T-cell (primary cell): ENCODE results near the gene SEMA3D. TPM values are rescaled to one million over a fixed set of nuclear protein-coding genes. Genes with fewer than 3 reads are reported as not detected.

Experiments
- ATAC-seq, 4 experiments: fragments of 200-7000 bp in 3 of 4; fragments of 150-1000 bp in 1 of 4; cut with Tn5 transposase; replicated peaks in 1 of 4; 1 replicate in 3 of 4; 2 replicates in 1 of 4; pipeline ENCODE4 v1.10.0; 2021; ENCODE audit warnings: moderate library complexity in 3 of 4, mild to moderate bottlenecking in 2 of 4, moderate number of reproducible peaks in 1 of 4
- CTCF ChIA-PET, 2 donors: fragments of 300-600 bp; sonication (Branson Sonifier 250); formaldehyde crosslinking; loops; one replicate each; lab custom pipeline; 2022; ENCODE audit warnings: antibody characterized with exemption in 2 of 2; lab: Charles Lee
- POLR2A ChIA-PET, 2 donors: fragments of 300-600 bp; sonication (Branson Sonifier 250); formaldehyde crosslinking; loops; one replicate each; lab custom pipeline; 2022; ENCODE audit warnings: antibody characterized with exemption in 2 of 2; lab: Charles Lee
- DNase-seq, 35 experiments: peaks; one replicate each; pipeline versions ENCODE4 v3.0.0 to v3.0.0-alpha.2; 2013 to 2023
- H3K27ac ChIP-seq: one replicate; pipeline ENCODE4 v1.5.1; 2013; ENCODE audit warnings: low read length
- H3K27me3 ChIP-seq, 2 experiments: replicated peaks in 1 of 2; 1 replicate in 1 of 2; 2 replicates in 1 of 2; pipeline versions ENCODE4 v1.6.1 to v1.7.0; 2013; ENCODE audit warnings: low read length in 1 of 2, mixed read lengths in 1 of 2; ENCODE audit not compliant: control insufficient read depth in 2 of 2, insufficient read depth in 2 of 2; ENCODE audit errors: extremely low read depth in 1 of 2
- H3K36me3 ChIP-seq, 2 donors: 1 replicate in 1 of 2; 2 replicates in 1 of 2; pipeline versions ENCODE4 v1.6.1 to v1.7.0; 2013; ENCODE audit warnings: low read length in 1 of 2; ENCODE audit not compliant: control insufficient read depth in 2 of 2, insufficient read depth in 1 of 2; ENCODE audit errors: extremely low read depth in 1 of 2
- H3K4me1 ChIP-seq, 2 experiments: 1 replicate in 1 of 2; 2 replicates in 1 of 2; pipeline versions ENCODE4 v1.6.1 to v1.7.0; 2013; ENCODE audit warnings: low read length in 2 of 2, mixed read lengths in 1 of 2; ENCODE audit not compliant: insufficient read depth in 2 of 2, control insufficient read depth in 1 of 2; ENCODE audit errors: extremely low read depth in 1 of 2
- H3K4me3 ChIP-seq, 2 donors: 1 replicate in 1 of 2; 2 replicates in 1 of 2; pipeline versions ENCODE4 v1.5.1 to v1.7.0; 2013; ENCODE audit warnings: mild to moderate bottlenecking in 2 of 2, low read length in 1 of 2, moderate library complexity in 1 of 2; ENCODE audit not compliant: control insufficient read depth in 1 of 2; ENCODE audit errors: extremely low read depth in 1 of 2
- H3K9me3 ChIP-seq: 2 replicates; pipeline ENCODE4 v1.7.0; 2013
- H3K27ac Mint-ChIP-seq, 2 donors: one replicate each; pipeline ENCODE4 v1.8.0; 2020 to 2021; ENCODE audit warnings: mild to moderate bottlenecking in 2 of 2, mixed read lengths in 2 of 2
- H3K27me3 Mint-ChIP-seq, 2 donors: one replicate each; pipeline ENCODE4 v1.8.0; 2021 to 2022; ENCODE audit warnings: mixed read lengths in 2 of 2
- H3K36me3 Mint-ChIP-seq: one replicate; pipeline ENCODE4 v1.8.0; 2021; ENCODE audit warnings: mixed read lengths
- H3K4me1 Mint-ChIP-seq, 3 donors: one replicate each; pipeline ENCODE4 v1.8.0; 2020 to 2022; ENCODE audit warnings: mixed read lengths in 3 of 3, mild to moderate bottlenecking in 1 of 3
- H3K4me3 Mint-ChIP-seq, 3 donors: one replicate each; pipeline ENCODE4 v1.8.0; 2020 to 2022; ENCODE audit warnings: mild to moderate bottlenecking in 3 of 3, mixed read lengths in 3 of 3, moderate library complexity in 3 of 3
- H3K9me3 Mint-ChIP-seq, 3 donors: one replicate each; pipeline ENCODE4 v1.8.0; 2020 to 2022; ENCODE audit warnings: mixed read lengths in 3 of 3
- WGBS: methylation state at CpG from one replicate; pipeline ENCODE4 v1.1.5; 2013; ENCODE audit warnings: missing lambda C conversion rate; ENCODE audit not compliant: insufficient coverage; 5-methylcytosine and 5-hydroxymethylcytosine counted together
- total RNA-seq, 35 experiments: library from RNA in 6 of 35; stranded (reverse) in 6 of 35; fragments of 120-200 nt in 1 of 35; gene quantifications; one replicate each; pipeline versions ENCODE4 v1.2.1 to v1.2.4 and lab custom pipeline; 2013 to 2026

The SEMA3D gene
- total RNA-seq, 5 donors from 2014 or later (not counting 1 experiment from before 2014, with no cell fraction given) = 0.29 TPM; not detected in 4

DNA sequence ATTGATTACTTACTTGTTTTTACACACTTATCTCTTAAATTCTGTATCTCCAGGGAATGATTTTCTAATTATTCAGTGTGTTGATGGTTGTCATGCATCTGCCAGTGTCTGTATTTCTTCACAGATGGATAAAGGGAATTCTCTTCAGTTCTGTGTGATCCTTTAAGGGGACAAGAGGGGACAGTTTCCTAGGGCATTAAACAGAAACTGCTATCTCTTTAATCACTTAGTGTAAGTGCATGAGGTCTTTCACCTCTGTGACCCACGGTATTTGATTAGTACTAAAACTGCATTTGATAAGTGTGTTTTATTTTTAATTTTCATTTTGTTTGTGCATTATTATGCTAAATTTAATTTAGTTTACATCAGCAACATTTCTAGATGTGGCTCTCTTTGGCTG is 26.6 kb upstream of the SEMA3D start:
- ChIA-PET POLR2A (no interaction called here), CTCF (no interaction called here)
- no peaks in the 10 kb centered on the region for H3K36me3 Mint-ChIP-seq
- no peaks in the 10 kb centered on the region for H3K36me3 ChIP-seq
- H3K4me1 ChIP-seq = no peaks in the 10 kb centered on the region
- no peak overlapping the region for H3K27ac ChIP-seq
- no peaks in the 10 kb centered on the region for H3K4me1 Mint-ChIP-seq
- WGBS = no CpG with 5 or more reads among the region's 1 CpG
- H3K4me3 ChIP-seq = no peak overlapping the region
- H3K9me3 ChIP-seq = no peaks in the 10 kb centered on the region
- no peaks in the 10 kb centered on the region for H3K27me3 ChIP-seq
- H3K27me3 Mint-ChIP-seq = no peaks in the 10 kb centered on the region
- H3K9me3 Mint-ChIP-seq = peaks cover 0 to 7% (median 0%) of the 10 kb centered on the region in 3 donors
- H3K27ac Mint-ChIP-seq = no peak overlapping the region
- no peak overlapping the region for H3K4me3 Mint-ChIP-seq
- no peak for ATAC-seq
- DNase-seq = no peak

DNA sequence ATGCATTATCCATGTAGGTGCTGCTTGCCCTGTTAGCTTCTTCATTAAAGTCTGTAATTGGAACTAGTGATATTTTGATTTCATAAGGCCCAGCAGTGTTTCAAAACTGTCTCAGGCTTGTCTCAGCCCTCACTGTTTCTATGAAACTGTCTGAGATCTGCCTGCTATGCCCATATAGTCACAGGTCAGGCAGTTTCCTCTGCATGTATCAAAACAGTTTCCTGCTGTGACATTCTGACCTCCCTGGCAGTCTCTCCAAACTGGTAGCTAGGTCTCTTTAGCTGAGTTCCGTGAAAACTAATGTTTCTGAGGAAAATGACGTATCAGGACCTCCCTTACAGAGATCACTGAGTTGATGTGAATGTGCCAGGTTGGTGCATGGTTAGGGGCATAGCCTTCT is 18.9 kb upstream of the SEMA3D start:
- Histone ChIP-seq H3K27ac (no peak overlapping the region), H3K4me1 (no peaks in the 10 kb centered on the region), H3K36me3 (no peaks in the 10 kb centered on the region), H3K9me3 (no peaks in the 10 kb centered on the region), H3K27me3 (no peaks in the 10 kb centered on the region), H3K4me3 (no peak overlapping the region)
- ChIA-PET CTCF (no interaction called here), POLR2A (no interaction called here)
- Mint-ChIP-seq H3K4me1 (no peaks in the 10 kb centered on the region), H3K27me3 (no peaks in the 10 kb centered on the region), H3K27ac (no peak overlapping the region), H3K9me3 (peaks cover 6 to 9% (median 7%) of the 10 kb centered on the region in 3 donors), H3K4me3 (no peak overlapping the region), H3K36me3 (no peaks in the 10 kb centered on the region)
- ATAC-seq = no peak
- no CpG with 5 or more reads among the region's 2 CpGs for WGBS
- DNase-seq = no peak

GRCh38 chr7:85204496-85204895 is 17.6 kb upstream of the SEMA3D start:
- no peaks in the 10 kb centered on the region for H3K27me3 Mint-ChIP-seq
- WGBS = no CpG with 5 or more reads among the region's 2 CpGs
- CTCF ChIA-PET = no interaction called here
- H3K4me1 ChIP-seq = no peaks in the 10 kb centered on the region
- H3K27me3 ChIP-seq = no peaks in the 10 kb centered on the region
- ATAC-seq (no peak), DNase-seq (no peak)
- no peaks in the 10 kb centered on the region for H3K9me3 ChIP-seq
- H3K4me3 ChIP-seq = no peak overlapping the region
- POLR2A ChIA-PET = no interaction called here
- no peaks in the 10 kb centered on the region for H3K4me1 Mint-ChIP-seq
- H3K36me3 ChIP-seq = no peaks in the 10 kb centered on the region
- H3K27ac Mint-ChIP-seq = no peak overlapping the region
- no peak overlapping the region for H3K27ac ChIP-seq
- H3K9me3 Mint-ChIP-seq = peaks cover 6 to 9% (median 7%) of the 10 kb centered on the region in 3 donors
- no peak overlapping the region for H3K4me3 Mint-ChIP-seq
- H3K36me3 Mint-ChIP-seq = no peaks in the 10 kb centered on the region

GRCh38 chr7:85204061-85204460 is 17.2 kb upstream of the SEMA3D start:
- Histone ChIP-seq H3K27ac (no peak overlapping the region), H3K9me3 (no peaks in the 10 kb centered on the region), H3K4me3 (no peak overlapping the region), H3K4me1 (no peaks in the 10 kb centered on the region), H3K27me3 (no peaks in the 10 kb centered on the region), H3K36me3 (no peaks in the 10 kb centered on the region)
- ChIA-PET POLR2A (no interaction called here), CTCF (no interaction called here)
- no peaks in the 10 kb centered on the region for H3K36me3 Mint-ChIP-seq
- ATAC-seq (no peak), DNase-seq (no peak)
- H3K4me1 Mint-ChIP-seq = no peaks in the 10 kb centered on the region
- H3K27me3 Mint-ChIP-seq = no peaks in the 10 kb centered on the region
- peaks cover 7 to 10% (median 9%) of the 10 kb centered on the region in 3 donors for H3K9me3 Mint-ChIP-seq
- H3K27ac Mint-ChIP-seq = no peak overlapping the region
- no CpG with 5 or more reads among the region's 2 CpGs for WGBS
- no peak overlapping the region for H3K4me3 Mint-ChIP-seq

DNA sequence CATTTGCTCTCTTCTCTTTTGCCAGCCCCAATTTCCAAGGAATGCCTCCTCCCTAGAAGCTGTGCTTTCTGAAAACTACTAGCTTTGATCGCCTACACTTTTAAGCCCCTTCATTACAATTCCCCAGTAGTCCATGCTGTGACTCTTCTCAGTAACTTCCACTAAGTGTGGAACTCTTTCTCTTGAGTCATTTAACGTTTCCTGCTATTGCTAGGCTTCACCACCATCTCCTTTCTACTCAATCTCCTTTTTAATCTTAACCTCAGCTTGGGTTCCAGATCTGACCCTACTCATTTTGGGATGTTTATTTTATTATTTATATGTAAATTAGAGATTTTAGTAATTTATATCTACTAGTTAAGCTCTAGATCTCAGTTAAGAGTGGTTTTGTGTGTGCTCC is 14.4 kb upstream of the SEMA3D start:
- Histone ChIP-seq H3K27ac (no peak overlapping the region), H3K4me1 (no peaks in the 10 kb centered on the region), H3K36me3 (no peaks in the 10 kb centered on the region), H3K27me3 (no peaks in the 10 kb centered on the region), H3K9me3 (no peaks in the 10 kb centered on the region), H3K4me3 (no peak overlapping the region)
- Mint-ChIP-seq H3K4me1 (no peaks in the 10 kb centered on the region), H3K36me3 (no peaks in the 10 kb centered on the region), H3K27ac (no peak overlapping the region), H3K4me3 (no peak overlapping the region), H3K27me3 (no peaks in the 10 kb centered on the region), H3K9me3 (peaks cover 7 to 11% (median 9%) of the 10 kb centered on the region in 3 donors)
- POLR2A ChIA-PET = no interaction called here
- DNase-seq (no peak), ATAC-seq (no peak)
- 100% methylated on average over 1 of the region's 2 CpGs for WGBS
- CTCF ChIA-PET = no interaction called here

- no peak overlapping the region for H3K27ac ChIP-seq
- ChIA-PET POLR2A (no interaction called here), CTCF (no interaction called here)
- no peak overlapping the region for H3K4me3 ChIP-seq
- H3K27me3 ChIP-seq = no peaks in the 10 kb centered on the region
- no peaks in the 10 kb centered on the region for H3K4me1 ChIP-seq
- Mint-ChIP-seq H3K9me3 (peaks cover 4 to 6% (median 4%) of the 10 kb centered on the region in 3 donors), H3K27ac (no peak overlapping the region), H3K4me3 (no peak overlapping the region), H3K27me3 (no peaks in the 10 kb centered on the region), H3K36me3 (no peaks in the 10 kb centered on the region), H3K4me1 (no peaks in the 10 kb centered on the region)
- no peaks in the 10 kb centered on the region for H3K36me3 ChIP-seq
- ATAC-seq = no peak
- H3K9me3 ChIP-seq = no peaks in the 10 kb centered on the region
- no peak for DNase-seq
Measured at GRCh38 chr7:85196696-85197095, 9.8 kb upstream of the SEMA3D start.

- Histone ChIP-seq H3K4me3 (no peak overlapping the region), H3K9me3 (no peaks in the 10 kb centered on the region), H3K4me1 (no peaks in the 10 kb centered on the region), H3K27ac (no peak overlapping the region), H3K36me3 (no peaks in the 10 kb centered on the region), H3K27me3 (peaks cover 0 to 6% of the 10 kb centered on the region in 2 experiments)
- ChIA-PET POLR2A (no interaction called here), CTCF (no interaction called here)
- no CpG with 5 or more reads among the region's 1 CpG for WGBS
- DNase-seq = no peak
- Mint-ChIP-seq H3K4me1 (no peaks in the 10 kb centered on the region), H3K9me3 (peaks cover 0 to 4% (median 0%) of the 10 kb centered on the region in 3 donors), H3K27me3 (peaks cover 9 to 10% of the 10 kb centered on the region in 2 donors), H3K36me3 (no peaks in the 10 kb centered on the region), H3K27ac (no peak overlapping the region), H3K4me3 (no peak overlapping the region)
- ATAC-seq = no peak
Measured at GRCh38 chr7:85191383-85191782, 4.5 kb upstream of the SEMA3D start.
